MCF 10A (cell line): ENCODE data around the gene RLN1. TPM values are rescaled to one million over a fixed set of nuclear protein-coding genes. Genes with fewer than 3 reads are reported as not detected.

Experiments used
- BruUV-seq: library from RNA; stranded (reverse); fragments of 400-500 nt; replicated peaks from 2 replicates; lab custom pipeline; 2021; lab: Mats Ljungman, UMichigan
- CTCF ChIA-PET: fragments of 300-600 bp; sonication (Branson Sonifier 250); formaldehyde crosslinking; extraction: SDS; loops from one replicate; lab custom pipeline; 2021; ENCODE audit warnings: antibody characterized with exemption, inconsistent platforms; lab: Yijun Ruan, JAX
- POLR2A ChIA-PET: fragments of 300-600, 350-650 bp; sonication (Branson Sonifier 250); formaldehyde crosslinking; extraction: SDS; loops from one replicate; lab custom pipeline; 2020; ENCODE audit warnings: antibody characterized with exemption, inconsistent platforms; lab: Yijun Ruan, JAX
- DNase-seq: peaks from one replicate; pipeline ENCODE4 v3.0.0-alpha.2; 2018; ENCODE audit not compliant: unreplicated experiment
- H3K27ac Mint-ChIP-seq: one replicate; pipeline ENCODE4 v1.8.0; 2022; ENCODE audit warnings: mild to moderate bottlenecking, low read depth, mixed read lengths; ENCODE audit not compliant: unreplicated experiment
- H3K27me3 Mint-ChIP-seq: one replicate; pipeline ENCODE4 v1.8.0; 2022; ENCODE audit warnings: mixed read lengths; ENCODE audit not compliant: insufficient read depth, unreplicated experiment
- H3K36me3 Mint-ChIP-seq: one replicate; pipeline ENCODE4 v1.8.0; 2022; ENCODE audit warnings: mild to moderate bottlenecking, moderate library complexity, mixed read lengths; ENCODE audit not compliant: insufficient read depth, unreplicated experiment
- H3K4me1 Mint-ChIP-seq: one replicate; pipeline ENCODE4 v1.8.0; 2022; ENCODE audit warnings: mixed read lengths; ENCODE audit not compliant: insufficient read depth, unreplicated experiment
- H3K4me3 Mint-ChIP-seq: one replicate; pipeline ENCODE4 v1.8.0; 2022; ENCODE audit warnings: mild to moderate bottlenecking, moderate library complexity, mixed read lengths; ENCODE audit not compliant: unreplicated experiment
- H3K9me3 Mint-ChIP-seq: one replicate; pipeline ENCODE4 v1.8.0; 2022; ENCODE audit warnings: mixed read lengths; ENCODE audit not compliant: unreplicated experiment
- intact Hi-C: fragments of 100-400 bp; cut with micrococcal nuclease; formaldehyde crosslinking; loops from 2 replicates; pipeline ENCODE4 v1.14.1; 2022
- total RNA-seq: library from RNA; stranded (reverse); gene quantifications from 2 replicates; pipeline ENCODE4 v1.2.3, GENCODE V29; 2022
- TF ChIP-seq, protein P1 (sequence below): fragments of 200-600 bp; IDR thresholded peaks from one replicate; pipeline ENCODE4 v1.8.0; 2022; ENCODE audit warnings: antibody characterized with exemption, mild to moderate bottlenecking; ENCODE audit not compliant: unreplicated experiment

The RLN1 gene
- total RNA-seq, 1 experiment from 2014 or later, result not detected

DNA sequence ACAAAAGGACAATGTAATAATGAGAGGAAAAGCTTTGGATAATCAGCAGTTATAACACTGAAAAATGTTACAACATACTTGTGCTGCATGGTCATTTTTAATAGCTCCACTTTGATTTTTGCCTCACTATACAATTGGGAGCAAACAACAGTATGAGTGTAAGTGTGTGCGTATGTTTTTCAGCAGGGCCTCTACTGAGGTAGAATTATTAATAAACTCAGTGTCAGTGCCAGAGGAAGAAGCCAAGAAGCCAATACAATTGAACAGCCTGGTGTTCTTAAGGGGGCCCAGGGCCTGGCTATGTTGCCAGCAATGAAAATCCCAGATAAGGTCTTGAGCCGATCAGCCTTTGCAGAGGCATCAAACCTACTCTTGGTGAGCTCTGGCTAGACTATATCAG, 16.1 kb upstream of the RLN1 start:
- DNase-seq, result no peak
- ChIA-PET CTCF (no interaction called here), POLR2A (no interaction called here)
- no TSS peak for BruUV-seq
- Mint-ChIP-seq H3K36me3 (no peaks in the 10 kb centered on the region), H3K4me3 (no peak overlapping the region), H3K27ac (no peak overlapping the region), H3K4me1 (no peaks in the 10 kb centered on the region), H3K9me3 (no peaks in the 10 kb centered on the region), H3K27me3 (no peaks in the 10 kb centered on the region)
- intact Hi-C loops, result no loop called here
- TF ChIP-seq, protein P1, sequence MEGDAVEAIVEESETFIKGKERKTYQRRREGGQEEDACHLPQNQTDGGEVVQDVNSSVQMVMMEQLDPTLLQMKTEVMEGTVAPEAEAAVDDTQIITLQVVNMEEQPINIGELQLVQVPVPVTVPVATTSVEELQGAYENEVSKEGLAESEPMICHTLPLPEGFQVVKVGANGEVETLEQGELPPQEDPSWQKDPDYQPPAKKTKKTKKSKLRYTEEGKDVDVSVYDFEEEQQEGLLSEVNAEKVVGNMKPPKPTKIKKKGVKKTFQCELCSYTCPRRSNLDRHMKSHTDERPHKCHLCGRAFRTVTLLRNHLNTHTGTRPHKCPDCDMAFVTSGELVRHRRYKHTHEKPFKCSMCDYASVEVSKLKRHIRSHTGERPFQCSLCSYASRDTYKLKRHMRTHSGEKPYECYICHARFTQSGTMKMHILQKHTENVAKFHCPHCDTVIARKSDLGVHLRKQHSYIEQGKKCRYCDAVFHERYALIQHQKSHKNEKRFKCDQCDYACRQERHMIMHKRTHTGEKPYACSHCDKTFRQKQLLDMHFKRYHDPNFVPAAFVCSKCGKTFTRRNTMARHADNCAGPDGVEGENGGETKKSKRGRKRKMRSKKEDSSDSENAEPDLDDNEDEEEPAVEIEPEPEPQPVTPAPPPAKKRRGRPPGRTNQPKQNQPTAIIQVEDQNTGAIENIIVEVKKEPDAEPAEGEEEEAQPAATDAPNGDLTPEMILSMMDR, result no peak

DNA sequence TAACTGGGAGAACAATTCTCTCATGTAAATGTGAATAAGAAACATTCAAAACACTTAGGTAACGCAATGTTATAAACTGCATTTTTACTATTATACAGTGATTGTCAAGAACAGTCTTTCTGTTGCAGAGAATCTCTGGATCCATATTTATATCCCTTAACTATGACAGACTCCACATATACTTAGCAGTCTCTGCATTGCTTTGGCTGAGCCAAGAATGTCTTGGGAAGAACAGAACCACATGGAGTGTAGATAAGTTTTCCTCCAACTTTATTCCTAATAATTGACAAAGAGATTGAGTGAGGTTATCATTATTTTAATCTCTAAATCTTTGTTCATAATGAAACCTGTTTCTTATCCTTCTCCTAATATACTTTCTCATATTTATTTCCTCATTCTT, 15.6 kb upstream of the RLN1 start:
- CTCF ChIA-PET, result no interaction called here

DNA sequence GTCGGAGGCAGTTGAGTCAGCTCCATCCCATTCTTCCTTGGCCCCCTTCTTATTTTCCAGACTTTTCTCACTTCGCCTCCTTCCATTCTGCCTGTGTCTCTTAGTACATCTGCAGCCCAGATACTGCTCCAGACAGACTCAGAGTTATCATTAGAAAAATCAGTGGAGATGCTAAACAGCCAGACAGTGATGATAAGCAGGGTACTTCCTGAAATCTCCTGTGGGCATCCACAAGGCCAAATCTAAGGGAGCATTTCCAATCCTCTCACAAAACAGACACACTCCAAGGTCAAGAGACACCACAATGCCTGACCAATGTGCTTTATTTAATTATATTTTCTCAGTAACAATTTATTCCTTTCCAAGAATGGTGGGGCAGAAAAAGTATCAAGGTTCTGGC, 14.5 kb upstream of the RLN1 start:
- no peak overlapping the region for H3K4me3 Mint-ChIP-seq
- no peaks in the 10 kb centered on the region for H3K4me1 Mint-ChIP-seq
- H3K27me3 Mint-ChIP-seq, result no peaks in the 10 kb centered on the region
- no peaks in the 10 kb centered on the region for H3K36me3 Mint-ChIP-seq
- TF ChIP-seq, protein P1, result no peak
- intact Hi-C loops, result no loop called here
- BruUV-seq, result no TSS peak
- DNase-seq, result no peak
- no peak overlapping the region for H3K27ac Mint-ChIP-seq
- CTCF ChIA-PET, result no interaction called here
- no peaks in the 10 kb centered on the region for H3K9me3 Mint-ChIP-seq
- POLR2A ChIA-PET, result no interaction called here

More for the DNA sequence above, 15.6 kb upstream of the RLN1 start:
- Mint-ChIP-seq H3K27ac (no peak overlapping the region), H3K27me3 (no peaks in the 10 kb centered on the region), H3K4me3 (no peak overlapping the region), H3K4me1 (no peaks in the 10 kb centered on the region), H3K9me3 (no peaks in the 10 kb centered on the region), H3K36me3 (no peaks in the 10 kb centered on the region)
- POLR2A ChIA-PET, result no interaction called here
- BruUV-seq, result no TSS peak
- TF ChIP-seq, protein P1, result no peak
- no peak for DNase-seq
- intact Hi-C loops, result no loop called here

DNA sequence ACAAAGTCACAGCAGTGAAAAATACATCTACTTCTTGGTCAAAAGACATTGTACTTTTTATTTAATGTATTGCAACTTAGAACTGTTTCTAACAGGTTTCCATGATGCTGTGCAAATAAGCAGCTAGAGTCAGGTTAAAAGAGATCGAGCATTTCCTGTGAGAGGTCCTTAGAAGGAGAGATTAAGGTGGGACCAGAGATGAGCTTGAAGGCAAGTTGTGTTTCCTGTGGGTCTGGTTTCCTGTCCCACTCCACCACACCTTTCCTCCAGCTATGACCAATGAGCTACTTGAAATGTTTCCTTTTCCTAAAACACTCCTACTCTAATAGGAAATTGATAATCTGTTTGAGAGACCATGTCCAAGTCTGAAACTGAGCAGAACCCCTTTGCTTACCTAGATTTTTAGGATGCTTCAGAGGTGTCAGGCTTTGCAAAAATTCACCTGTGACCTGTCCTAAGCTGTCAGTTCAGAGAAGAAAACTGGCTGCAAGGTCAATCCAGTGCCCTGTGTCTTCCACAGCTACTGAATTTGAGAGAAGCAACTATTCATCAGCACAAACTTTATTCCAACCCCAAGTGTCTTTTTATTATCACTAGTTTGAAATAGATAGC, 13.1 kb upstream of the RLN1 start:
- Mint-ChIP-seq H3K4me3 (no peak overlapping the region), H3K27me3 (no peaks in the 10 kb centered on the region), H3K36me3 (no peaks in the 10 kb centered on the region), H3K9me3 (peaks cover 3% of the 10 kb centered on the region), H3K27ac (no peak overlapping the region), H3K4me1 (no peaks in the 10 kb centered on the region)
- ChIA-PET POLR2A (no interaction called here), CTCF (no interaction called here)
- TF ChIP-seq, protein P1, result no peak
- DNase-seq, result no peak
- no TSS peak for BruUV-seq
- intact Hi-C loops, result no loop called here
